Activated CD8-positive, alpha-beta memory T cell treated with anti-CD3 and anti-CD28 coated beads for 1 hour (primary cell): ENCODE data around the gene LYL1.

Experiments
- DNase-seq, 2 donors: peaks; one replicate each; pipeline ENCODE4 v3.0.0-alpha.2; 2020; ENCODE audit warnings: low read depth in 1 of 2; ENCODE audit errors: extremely low read depth in 1 of 2

The LYL1 gene

DNA sequence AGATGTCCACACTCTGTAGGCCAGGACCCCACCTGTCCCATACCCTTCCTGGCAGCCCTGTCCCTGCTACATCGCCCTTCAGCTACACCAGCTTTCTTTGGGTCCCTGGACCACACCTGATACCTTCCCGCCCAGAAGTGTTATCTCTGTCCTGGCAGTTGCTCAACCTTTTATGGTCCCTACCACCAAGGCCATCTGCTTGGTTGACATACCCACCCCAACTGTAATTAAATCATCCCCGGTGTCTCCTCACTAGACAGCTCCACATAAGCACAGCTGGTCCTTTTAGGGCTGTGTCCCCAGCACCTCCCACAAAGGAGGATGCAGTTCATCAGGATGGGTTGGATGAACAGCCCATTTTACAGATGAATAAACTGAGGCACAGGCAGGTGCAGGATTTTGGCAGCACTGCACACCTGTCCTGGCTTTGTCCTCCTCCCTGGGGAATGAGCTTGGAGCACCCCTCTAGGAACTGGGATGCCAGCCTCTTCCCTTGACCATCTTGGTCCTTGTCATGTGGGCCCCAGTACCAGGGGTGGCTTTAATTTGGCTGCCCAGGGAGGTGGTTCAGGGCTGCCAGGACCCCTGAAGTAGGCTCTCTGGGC lies 28.3 kb upstream of the LYL1 start:
- DNase-seq, result no peak

DNA sequence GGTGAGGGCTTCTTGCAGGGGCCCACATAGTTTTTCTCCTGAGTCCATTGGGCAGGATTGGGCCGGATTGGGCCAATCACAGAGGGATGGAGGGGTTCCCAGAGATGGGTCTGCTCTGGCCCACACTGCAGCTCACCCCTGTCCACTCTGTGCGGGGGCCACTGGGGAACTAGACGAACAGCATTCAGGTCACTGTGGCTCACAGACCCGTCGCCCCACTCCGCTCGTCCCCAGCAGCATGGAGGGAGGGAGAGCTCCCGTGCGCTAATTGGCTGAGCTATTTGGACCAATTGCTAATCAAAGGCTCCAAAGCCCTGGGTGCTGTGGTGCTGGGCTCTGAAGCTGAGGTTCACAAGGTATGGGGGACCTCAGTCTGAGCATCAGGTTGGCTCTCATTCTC lies 26.7 kb upstream of the LYL1 start:
- DNase-seq, result no peak

DNA sequence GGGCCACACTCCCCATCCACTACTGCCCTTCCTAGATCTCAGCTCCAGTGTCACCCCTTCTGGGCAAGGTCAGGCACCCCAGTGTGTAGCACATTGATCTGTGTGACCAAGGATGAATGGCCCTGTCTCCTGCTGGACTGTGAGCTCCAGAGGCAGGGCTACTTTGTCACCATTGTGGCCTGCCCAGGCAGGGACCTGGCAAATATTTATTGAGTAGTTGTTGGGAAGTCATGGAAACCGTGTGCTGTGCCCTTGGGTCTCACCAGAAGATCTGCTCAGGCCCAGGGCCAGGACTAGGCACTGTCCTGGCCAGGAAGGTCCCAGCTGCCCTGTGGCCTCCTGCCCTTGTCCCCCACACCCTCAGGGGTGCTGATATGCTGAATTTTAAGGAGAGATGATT lies 25.9 kb upstream of the LYL1 start:
- DNase-seq, result no peak

DNA sequence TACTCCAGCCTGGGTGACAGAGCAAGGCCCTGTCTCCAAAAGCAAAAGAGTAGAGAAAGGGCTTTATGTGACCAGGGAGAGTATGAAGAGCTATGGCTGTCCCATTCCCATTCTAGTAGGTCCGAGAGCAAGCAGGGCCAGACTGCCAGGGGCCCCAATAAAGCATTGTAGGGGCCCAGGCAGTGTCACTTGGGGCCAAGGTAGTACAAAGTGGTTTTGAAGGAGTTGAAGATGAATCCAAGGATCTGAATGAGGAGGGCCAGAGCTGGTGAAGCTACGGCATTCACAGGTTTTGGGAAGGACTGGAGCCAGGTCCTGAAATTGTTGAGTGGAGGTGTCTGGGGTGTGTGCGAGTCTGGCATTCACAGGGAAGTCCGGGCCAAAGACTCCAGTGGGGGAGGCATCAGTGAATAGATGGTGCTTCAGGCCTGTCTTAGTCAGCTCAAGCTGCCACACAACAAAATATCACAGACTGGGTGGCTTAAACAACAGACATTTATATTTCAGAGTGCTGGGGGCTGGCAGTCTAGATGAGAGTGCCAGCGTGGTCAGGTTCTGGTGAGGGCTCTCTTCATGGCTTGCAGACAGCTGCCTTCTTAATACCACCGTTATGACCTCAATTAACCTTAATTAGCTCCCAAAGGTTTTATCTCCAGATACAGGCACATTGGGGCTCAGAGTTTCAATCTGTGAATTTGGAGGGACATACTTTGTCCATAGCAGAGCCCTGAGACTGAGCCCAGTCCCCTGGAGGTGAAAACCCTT lies 25.3 kb upstream of the LYL1 start:
- no peak for DNase-seq

DNA sequence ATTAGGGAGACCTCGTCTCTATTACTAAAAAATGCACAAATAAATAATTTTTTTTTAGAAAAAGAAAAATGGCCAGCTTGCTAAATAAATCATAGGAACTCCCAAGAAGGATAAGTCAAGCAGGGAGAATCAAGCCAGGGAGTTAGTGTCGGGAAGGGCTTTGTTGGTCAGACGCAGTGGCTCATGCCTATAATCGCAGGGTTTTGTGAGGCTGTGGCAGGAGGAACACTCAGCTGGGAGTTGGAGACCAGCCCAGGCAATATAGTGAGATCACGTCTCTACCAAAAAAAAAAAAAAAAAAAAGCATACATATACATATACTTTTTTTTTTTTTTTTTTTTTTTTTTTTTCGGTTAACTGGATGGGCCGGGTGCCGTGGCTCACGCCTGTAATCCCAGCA lies 24.4 kb upstream of the LYL1 start:
- no peak for DNase-seq

DNA sequence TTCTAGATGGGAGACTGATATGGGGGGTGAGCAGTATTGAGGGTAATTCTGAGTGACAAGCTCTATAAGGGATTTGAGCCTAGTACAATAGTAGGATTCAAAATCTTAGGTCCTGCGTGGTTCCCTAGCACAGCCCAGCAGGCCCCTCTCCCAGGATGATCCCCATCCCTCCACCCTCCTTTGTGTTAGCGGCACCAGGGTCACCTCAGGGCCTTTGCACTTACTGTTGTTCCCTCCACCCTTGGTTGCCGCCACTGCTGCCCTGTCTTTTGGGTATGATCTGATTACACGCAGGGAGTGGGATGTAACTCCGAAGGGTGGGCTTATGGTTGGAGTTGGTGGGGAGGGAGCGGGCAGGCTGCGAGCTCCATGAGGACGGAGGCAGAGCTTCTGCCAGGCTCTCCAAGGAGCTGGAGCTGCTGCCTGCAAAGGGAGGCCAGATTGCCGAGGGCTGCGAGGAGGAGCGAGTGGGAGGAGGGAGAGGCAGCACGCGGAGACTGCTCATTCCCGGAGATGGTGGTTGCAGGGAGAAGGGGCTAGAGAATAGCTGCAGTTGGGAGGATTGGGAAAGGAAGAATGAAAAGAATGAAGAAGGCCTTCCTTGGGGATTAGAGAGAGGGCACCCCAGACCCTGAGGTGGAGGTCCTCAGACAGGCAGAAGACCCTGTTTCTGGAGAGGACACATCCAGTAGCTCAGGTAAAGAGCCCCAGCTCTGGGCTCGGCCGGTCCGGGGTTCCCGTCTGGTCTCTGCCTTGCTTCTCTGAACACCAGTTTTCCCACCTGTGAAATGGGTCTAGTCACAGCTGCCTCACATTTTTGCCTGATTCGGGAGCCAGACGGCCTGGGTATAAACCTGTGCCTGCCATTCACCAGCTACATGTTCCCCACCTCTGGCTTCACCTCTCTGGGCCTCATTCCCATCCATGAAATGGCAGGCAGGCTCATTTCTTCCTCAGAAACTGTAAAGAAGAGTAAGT lies 20.6 kb upstream of the LYL1 start:
- no peak for DNase-seq

DNA sequence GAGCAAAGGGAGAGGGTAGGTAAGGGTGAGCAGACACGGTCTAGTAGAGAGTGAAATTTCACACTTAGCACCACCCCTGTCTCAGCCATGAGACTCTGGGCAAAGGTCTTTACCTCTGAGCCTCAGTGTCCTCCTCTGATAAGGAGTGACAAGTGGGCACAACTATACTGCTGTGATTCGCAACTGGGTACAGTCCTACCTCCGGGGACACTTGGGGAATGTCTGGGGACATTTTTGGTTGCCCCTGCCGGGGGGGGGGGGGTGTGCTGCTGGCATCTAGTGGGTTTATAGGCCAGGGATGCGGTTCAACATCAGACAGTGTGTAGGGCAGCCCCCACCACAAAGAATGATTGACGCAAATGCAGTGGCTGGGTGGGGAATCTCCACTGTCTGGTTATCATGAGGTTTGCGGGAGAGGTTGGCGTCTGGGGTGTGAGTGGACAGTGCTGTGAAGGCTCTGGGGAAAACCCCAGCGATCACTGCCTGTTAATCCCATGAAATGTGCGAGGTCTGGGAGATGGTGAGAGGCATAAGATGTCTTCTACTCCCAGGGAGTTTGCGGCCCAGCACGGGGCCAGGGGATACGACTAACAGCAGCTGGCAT lies 19.7 kb upstream of the LYL1 start:
- no peak for DNase-seq

DNA sequence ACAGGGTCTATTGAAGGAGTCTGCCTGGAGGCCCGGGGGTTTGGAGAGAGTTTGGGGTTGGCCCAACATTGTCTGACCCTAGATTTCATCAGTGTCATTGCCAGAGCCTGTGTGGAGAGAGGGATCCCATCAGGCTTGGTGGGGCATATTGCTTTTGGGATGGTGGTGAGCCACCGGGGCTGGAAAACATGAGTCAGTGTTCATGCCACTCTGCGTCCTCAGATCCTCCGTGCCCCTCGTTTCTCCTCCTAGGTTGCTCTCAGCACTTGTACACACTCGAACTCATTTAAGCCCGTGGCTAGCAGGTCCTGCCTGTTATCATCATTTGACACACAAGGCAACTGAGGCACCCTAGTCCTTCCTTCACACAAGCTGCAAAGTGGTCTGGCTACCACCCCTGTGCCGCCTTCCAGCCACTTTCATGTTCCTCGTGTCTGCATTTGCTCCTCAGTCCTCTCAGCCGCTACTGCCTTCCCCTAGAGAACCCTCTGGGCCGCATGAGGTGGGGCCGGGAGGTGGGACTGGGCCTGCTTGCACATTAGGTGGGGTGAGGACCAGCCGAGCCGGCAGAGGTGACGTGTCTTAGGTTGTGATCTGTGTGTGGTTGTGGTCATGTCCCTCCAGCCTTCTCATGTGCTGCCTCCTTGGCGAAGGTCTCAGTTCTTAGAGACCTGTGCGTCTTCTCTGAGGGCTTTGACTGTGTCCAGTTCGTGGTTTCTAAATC lies 19.1 kb upstream of the LYL1 start:
- no peak for DNase-seq

DNA sequence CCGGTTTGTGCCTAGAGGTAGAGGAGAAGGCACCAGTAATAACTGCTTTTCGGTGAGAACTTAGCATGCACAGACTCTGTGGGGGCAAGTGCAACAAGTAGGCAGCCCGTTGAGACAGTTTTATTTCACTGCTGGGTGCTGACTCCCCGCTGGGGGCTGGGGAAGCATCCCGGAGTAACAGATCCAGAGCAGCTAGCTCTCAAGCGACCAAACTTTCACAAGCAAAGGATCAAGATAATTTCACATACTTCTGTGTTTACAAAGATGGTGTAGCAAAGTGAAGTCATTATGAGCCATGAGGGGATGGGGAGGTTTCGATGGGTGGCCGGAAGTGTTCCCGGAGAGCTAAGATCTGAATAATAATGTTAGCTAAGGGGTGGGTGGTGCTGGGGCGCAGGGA lies 18.2 kb upstream of the LYL1 start:
- DNase-seq, result no peak

DNA sequence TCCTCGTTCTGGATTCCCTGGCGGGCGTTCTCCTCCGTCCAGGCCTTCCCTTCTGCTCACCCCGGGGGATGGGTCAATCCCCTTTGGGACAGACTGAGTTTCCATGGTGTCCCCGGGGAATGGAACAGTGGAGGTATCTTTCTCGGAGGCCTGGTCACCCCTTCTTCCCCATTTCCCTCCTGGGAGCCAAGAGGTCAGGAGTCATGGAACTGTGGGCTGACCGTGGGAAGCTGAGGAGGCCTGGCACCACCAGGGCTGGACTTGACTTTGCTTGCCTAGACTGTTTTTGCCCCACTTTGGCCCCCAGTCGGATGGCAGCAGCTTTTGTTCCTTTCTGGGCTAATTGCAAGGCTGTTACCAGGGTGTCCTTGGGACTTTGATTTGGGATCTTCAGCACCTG lies 17.4 kb upstream of the LYL1 start:
- no peak for DNase-seq

DNA sequence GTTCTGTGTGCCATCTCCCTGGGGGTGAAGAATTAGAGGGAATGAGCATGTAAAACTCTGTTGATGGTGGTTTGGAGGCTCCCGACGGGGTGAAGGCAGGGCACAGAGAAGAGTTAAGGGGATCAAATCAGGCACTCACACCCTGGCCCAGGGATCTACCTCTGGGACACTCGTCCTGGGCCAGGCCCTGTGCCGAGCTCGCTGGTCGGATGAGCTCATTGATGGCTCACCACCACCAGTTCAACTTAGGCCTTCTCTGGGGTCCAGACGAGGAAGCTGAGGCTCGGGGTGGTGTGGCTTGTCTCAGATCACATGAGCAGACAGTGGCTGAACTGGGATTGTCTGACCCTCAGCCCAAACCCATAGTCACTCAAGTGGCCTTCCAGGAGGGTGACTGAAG lies 17.0 kb upstream of the LYL1 start:
- DNase-seq, result no peak

DNA sequence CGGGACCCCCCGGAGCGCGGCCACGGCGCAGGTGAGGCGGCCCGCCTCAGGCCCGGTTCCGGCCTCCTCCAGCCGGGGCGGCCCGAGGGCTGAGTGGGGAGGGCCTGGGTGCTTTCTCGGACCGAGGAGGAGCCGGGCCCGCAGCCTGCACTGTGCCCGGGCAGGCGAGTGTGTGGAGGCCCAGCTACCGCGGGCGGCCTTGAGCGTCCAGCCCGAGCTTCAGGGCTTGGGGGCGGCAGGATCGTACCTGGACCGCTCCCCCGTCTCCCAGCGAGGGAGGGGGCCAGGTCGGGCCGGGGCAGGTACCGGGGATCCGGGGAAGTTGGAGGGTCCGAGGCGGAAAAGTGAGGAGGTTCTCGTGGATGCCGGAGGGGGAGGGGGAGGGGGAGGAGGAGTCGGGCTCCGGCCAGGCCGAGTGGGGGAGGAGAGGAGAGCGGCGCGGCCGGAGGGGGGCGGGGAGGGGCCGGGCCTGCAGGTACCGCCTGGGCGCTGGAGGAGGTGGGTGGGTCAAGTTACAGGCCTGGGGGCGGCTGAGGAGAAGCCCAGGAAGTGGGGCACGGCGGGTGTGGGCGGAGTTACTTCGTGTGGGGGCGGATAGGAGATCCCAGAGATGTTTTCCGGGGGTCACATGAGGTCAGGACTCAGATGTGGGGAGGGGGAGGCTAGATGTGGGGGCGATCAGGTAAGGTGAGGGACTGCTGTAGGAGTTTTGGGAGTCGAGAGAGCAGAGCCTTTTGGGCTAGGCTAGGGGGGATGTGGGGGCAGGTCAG lies 16.0 kb upstream of the LYL1 start:
- no peak for DNase-seq

DNA sequence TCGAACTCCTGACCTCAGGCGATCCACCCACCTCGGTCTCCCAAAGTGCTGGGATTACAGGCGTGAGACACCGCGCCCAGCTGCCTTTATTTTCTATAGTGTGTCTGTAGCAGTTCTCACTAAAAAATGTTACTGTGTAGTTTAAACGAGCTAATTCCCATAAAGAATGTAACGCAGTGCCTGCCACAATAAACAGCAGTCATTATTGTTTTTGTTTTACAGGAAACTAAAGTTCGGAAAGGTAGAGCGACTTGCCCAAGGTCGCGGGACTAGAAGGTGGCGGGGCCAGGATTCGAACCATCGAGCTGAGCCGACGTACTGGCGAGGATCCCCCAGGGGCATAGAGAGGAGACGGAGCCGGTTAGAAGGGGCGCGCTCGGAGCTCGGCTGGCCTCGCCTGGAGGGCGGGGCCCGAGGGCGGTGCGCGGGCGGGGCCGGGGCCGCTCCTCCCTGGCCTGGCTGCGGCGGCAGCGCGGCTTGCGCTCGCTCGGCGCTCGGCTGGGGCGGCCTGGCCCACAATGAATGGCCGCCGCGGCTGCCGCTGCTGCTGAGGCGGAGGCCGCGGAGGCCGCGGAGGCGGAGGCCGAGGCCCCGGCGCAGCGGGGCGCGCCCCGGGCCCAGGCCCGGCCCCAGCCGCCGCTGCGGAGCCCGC lies 15.2 kb upstream of the LYL1 start, which contains the start of gene NACC1:
Gene NACC1, plus strand, starts transcription at position 493 of the 652 bp plus-strand sequence. CDS start 16,944 bp downstream, outside the sequence.
- DNase-seq, result peak; percentile 53 to 83

DNA sequence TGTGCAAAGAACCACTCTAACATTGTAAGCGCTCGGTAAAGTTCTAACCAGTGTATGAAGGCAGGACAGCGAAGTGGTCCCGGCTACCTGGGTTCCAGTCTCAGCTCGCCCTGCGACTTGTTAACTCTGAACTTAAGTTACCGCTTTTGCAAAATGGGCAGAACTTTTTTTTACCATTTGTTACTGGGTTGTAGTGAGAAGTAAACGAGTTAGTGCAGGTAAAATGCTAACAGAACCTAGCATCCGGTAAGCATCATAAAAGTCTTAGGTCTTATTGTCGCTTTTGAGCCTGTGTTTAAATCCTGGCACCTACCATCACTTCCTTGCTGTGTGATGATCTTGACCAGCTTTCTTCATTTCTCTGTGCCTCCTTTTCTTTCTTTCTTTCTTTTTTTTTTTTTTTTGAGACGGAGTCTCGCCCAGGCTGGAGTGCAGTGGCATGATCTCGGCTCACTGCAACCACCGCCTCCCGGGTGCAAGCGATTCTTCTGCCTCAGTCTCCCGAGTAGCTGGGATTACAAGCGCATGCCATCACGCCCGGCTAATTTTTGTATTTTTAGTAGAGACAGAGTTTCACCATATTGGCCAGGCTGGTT lies 14.6 kb upstream of the LYL1 start:
- DNase-seq, result no peak

DNA sequence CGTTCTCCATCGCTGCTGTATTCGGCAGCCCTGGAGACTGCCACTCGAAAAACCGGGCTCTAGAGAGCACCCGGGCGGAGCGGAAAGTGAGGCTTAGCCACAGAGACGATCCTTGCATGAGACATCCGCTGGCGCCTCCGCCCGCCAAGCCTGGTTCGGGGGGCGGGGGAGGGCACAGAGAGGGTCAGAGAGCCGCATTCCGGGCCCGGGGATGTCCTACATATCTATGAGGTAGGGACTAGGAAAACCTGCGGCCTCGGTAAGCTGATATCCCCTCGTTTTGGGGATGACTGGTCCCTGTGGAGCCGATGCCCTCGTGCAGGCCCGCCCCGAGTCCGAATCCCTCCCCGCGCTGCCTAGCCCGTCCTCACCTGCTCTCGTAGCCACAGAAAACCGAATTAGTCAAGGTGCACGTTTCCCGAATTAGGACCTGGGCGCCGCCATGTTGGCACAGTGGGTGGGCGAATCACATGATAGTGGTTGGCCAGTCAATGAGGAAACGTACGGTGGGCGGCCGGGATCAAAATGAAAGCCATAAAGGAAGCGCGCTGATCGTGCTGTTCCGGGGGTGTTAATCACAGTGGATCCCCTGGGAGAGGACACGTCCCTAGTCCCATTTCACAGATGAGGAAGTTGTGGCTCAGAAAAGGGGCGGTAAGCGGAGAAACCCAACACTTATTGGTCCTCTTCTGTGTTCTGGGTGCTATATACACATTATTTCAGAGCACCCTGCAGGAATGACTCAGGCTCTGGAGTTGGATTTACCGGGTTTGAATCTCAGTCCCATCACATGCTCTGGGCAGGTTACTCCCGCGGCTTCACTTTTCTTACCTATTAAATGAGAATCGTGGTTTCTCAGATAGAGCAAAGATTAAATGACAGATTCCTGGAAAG lies 13.9 kb upstream of the LYL1 start, which contains the start of gene TRMT1:
Gene TRMT1, minus strand, starts transcription at position 459 of the 894 bp plus-strand sequence. Its CDS starts 341 bp downstream, at position 118.
- peak; percentile 63 to 80 for DNase-seq

DNA sequence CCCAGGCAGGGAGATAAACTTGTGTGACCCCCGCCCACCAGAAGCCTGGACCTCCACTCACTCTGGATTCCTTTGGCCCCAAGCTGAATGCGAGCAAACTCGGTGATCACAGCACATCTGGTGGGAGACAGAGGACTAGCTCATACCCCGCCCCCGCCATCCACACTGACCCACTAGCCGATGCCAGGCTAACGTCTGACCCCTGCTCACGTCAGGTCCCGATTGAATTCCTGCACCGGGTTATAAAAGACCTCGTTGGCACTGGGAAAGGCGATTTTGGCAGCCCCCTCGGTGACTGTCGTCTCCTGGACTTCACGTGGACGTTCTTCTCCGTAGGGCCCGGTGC lies 13.3 kb upstream of the LYL1 start:
- DNase-seq, result no peak

DNA sequence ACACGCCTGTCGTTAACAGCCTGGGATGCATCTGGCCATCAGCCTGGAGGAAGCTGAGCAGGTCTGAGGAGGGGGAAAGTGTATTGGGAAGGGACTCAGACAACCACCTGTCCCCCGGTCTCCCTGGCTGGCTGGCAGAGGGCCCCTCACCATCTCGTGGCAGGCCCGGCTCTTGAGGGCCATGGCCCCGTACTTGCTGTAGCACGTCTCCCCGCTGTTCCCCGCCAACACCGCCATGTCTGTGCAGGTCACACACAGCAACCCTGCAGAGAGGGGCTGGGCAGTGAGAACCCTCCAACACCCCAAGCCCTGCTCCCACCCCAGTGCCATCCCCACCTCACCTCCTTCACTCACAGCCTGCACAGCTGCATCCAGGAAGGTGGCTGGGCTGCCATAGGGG lies 9.9 kb upstream of the LYL1 start:
- DNase-seq, result no peak

DNA sequence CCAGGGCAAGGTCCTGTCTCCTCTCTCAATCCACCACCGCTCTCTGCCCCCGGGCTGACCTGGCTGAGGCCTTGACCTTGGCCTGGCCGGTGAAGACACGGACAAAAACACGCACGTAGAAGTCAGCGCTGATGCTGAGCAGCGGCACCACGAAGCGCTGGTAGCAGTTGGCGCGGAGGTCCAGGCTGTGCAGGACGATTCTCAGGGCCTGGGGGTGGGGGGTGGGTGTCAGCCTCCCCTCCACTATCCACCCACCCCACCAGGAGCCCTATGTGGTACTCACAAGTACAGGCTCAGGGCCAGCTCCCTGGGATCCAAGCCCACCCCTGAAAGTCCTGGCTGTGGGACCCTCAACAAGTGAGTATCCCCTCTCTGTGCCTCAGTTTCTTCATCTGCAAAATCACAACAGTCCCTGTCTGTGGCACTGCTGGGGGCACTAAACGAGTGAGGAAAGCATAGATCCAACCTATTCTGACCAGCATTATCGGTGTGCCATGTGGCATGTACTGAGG lies 7.5 kb upstream of the LYL1 start:
- DNase-seq, result no peak
